HG03060 (cell line): Measurements from ENCODE around the gene TBC1D8.

ENCODE experiments used
- ATAC-seq: cut with Tn5 transposase; IDR thresholded peaks from one replicate; pipeline ENCODE4 v1.9.1; 2021; ENCODE audit warnings: low read depth, moderate number of reproducible peaks; ENCODE audit not compliant: unreplicated experiment

The TBC1D8 gene

DNA sequence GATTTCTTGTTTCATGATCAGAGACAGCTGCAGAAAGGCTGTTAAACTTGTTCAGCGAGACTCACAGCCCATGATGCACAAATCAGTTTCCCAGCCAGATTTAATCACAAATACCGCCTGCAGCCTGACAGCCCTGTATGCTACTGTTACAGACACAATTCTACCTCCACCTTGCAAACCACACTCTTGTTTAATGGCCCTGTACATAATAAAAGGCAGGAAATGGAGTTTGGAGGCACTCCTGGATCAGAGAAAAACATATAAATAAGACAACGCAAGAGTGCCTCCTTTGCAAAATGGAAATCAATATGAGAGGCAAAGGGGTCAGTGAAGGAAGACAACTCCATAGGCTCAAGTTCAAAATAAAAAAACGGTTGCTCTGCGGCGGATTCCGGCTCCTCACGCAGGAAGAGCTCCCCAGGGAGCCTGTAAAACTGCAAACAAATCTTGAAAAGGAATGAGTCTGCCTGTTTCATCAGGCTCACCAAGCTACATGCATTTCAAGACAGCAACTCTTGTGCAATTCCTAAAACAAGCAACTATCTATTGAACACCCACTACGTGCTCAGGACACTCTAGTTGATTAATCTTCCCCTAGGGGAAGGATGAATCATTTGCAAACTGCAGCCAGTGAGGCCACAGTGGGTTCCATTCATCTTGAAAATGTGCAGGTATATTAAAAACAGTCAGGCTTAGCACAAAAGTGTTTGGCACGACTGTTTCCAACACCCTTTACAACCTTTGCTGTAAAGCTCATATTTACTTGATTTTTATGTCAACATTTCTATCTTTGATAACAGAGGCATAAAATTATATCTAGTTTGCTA, 37.5 kb downstream of the TBC1D8 start:
- no peak for ATAC-seq

DNA sequence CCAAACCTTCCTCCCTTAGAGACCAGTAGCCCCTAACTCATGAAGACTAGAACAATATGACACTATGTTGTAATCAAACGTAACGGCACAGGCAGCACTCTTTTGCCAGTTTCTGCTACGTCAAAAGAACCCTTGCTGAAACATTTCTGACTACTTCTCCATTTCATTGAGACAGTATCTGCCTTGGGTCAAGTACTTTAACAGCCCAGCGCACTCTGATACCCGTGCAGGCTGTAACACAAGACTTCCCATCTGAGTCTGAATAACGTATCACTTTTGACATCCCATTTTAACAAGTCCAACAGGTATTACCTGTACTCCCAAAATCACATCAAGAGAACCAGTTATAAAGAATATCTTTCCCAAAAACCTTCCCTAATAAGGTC, 38.4 kb downstream of the TBC1D8 start:
- ATAC-seq, result no peak

DNA sequence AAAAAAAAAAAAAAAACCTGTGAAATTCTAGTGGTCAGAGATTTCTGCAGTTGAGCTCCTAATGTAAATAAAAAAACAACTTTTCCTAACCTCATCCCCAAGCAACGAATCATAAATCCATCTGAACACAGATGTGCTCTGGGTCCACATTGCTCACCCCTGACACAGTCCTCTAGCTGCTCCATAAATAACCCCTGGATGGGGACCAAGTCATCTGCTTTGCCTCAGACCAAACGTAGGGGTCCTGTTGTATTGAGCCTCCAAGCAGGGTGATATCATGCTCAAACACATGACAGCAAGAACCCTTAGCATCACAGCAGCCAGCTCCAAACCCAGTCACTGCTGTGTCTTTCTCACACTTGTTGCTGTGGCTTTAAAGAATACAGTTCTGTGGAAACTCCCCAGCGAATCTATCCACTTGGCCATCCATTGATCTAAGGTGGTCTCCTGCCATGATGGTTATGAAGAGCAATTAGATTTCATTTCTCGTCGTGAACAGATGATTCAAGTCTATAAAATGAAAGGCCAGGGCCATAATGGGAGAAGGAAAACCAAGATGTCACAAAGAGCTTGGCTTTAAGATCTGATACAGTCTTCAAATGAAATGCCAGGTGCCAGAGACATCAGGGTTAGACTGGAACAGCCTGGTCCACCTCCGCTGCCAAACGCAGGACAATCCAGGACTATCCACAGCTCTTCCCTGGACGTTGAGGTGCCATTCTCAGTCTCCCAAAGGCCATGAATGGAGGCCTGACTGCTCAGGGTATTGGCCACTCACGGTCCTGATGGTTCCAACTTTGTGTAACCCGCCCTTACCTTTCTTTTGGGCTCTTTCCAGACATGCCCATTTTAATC, 39.0 kb downstream of the TBC1D8 start:
- no peak for ATAC-seq

DNA sequence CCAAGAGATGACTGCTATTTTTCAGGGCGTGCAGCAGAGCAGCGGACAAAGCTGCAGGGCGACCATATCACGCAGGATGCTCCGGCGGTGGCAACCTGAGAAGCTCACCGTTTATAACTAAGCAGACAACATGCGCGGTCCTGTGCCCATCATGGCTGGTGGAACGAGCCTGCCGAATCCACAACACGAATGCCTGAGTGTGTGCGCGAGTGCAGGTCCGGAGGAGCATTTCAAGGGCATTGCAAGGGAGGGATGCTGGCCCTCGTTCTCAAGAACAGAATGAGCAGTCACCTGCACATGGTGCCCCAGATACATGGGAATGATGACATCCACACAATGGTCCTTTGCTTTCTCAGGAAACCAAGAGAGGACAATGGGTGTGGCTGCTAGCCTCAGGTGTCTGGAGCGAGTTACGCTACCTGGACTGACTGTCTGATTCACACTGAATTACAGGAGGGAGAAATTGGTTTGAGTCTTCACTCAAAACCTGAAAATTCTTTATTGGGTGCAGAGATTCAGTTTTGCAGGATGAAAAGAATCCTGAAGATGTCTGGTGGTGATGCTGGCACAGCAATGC, 39.8 kb downstream of the TBC1D8 start:
- ATAC-seq, result no peak

DNA sequence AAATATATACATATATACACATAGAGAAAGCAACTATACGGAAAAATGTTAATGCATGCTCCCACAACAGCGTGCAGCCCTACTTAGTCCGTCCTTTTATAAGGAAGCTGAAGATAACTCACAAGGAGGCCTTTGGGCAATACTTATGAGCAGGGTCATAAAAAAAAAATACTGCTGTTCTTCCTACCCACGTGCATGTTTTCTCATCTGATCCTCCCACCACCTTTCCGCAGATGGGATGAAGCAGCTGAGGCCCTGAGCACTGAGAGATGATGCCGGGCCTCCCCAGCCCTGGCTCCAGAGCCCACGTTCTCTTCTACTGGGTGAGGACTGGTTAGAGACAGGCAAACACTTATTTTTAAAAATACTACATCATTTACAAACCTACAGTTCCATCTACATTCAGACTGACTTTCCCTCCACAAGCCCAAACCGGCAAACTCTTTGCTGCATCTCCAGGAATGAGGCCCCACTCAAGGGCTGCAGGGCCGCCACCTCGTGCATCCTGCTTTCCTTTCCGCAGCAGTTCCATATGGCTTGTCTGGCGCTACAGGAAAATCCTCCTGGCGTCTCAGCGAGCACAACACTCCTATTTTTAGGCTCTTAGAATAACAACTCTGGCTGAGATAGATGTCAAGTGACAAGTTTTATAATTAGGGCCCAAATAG, 41.6 kb downstream of the TBC1D8 start:
- ATAC-seq, result no peak

DNA sequence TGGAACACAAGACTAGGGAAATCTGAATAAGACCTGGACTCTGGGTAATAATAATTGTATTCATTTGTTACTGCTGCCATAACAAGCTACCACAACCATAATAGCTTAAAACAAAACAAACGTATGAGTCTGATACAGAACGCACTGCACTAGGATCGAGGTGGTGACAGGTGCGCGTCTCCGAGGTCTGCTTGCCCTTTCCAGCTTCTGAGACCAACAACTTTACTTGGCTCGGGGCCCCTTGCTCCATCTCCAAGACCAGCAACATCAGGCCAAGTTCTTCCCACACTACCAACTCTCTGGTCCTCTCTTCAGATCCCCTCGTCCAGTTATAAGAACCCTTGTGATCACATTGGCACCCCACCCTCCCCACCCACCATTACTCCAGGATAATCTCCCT, 42.8 kb downstream of the TBC1D8 start:
- ATAC-seq, result no peak

DNA sequence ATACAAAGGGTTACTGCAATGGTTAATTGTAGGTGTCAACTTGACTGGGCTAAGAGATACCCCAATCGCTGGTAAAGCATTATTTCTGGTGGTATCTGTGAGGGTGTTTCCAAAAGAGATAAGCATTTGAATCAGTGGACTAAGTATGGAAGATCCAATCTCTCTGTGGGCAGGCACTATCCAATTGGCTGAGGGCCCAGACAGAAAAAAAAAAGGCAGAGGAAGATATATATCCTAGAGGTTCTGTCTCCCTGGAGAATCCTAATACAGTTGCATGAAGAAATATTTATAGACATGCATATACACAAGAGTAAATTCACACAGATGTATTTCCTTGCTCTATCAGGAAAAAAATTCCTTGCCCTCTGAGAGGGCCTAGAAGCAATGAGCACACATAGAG, 43.9 kb downstream of the TBC1D8 start:
- ATAC-seq, result no peak

DNA sequence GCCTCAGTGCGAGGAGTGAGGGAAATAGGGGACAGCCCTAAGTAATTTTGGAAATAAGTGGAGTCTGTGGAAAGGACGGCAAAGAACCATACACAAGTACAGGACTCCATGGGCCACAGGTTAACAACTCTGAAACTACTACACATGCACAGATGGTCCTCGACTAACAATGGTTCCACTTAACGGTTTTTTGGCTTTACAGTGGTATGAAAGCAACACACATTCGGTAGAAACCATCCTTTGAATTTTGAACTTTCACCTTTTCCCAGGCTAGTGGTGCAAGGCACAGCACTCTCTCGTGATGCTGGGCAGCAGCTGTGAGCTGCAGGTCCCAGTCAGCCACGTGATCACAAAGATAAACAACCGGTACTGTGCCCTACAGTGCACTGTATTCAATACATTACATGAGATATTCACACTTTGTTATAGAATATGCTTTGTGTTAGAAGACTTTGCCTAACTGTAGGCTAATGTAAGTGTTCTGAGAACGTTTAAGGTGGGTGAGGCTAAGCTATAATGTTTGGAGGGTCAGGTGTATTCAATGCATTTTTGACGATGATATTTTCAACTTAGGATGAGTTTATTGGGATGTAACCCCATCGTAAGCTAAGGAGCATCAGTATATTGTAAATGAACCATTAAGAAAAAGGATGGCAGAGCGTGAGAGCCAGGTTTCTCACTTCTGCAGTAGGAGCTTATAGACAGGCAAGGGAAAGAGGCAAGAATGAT, 44.6 kb downstream of the TBC1D8 start:
- ATAC-seq, result no peak

DNA sequence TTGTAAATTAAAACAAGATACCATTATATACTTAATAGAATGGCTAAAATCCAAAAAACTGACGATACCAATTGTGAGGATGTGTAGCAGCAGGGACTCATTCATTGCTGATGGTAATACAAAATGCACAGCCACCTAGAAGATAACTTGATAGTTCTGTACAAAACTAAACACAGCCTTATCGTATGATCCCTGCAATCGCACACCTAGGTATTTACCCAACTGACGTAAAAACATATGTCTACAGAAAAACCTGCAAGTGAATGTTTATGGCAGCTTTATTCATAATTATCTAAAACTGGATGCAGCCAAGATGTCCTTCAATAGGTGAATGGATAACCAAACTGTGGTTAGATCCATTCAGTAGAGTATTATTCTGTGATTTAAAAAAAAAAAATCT, 45.5 kb downstream of the TBC1D8 start:
- no peak for ATAC-seq

DNA sequence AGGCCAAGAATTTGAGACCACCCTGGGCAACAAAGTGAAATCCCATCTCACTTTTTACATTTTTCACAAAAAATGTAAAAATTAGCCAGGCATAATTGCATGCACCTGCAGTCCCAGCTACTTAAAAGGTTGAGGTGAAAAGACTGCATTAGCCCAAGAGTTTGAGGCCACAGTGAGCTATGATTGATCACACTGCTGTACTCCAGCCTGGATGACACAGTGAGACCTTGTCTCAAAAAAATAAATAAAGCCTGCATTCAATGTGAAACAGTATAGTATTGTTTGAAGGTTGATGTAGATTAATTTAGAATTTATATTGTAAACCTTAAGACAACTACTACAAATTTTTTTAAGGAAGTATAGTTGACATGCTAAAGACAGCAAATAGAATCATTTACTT, 53.5 kb downstream of the TBC1D8 start:
- ATAC-seq, result no peak

DNA sequence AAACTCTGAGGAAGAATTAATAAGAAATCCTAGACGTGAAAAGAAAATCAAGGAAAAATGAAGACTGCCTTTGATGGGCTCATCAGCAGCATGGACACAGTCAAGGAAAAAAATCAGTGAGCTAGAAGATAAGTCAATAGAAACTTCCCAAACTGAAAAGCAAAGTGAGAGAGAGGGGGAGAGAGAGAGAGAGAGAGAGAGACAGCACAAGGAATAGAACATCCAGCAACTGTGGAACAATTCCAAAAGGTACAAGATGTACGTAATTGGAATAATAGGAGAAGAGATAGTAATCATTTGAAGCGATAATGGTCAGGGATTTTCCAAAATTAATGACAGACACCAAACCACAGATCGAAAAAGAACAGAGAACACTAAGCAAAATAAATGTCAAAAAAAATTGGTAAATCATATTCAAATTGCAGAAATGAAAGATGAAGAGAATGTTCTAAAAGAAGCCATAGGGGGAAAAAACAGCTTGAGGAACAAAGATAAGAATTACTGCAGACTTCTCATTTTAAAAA, 54.5 kb downstream of the TBC1D8 start:
- no peak for ATAC-seq

DNA sequence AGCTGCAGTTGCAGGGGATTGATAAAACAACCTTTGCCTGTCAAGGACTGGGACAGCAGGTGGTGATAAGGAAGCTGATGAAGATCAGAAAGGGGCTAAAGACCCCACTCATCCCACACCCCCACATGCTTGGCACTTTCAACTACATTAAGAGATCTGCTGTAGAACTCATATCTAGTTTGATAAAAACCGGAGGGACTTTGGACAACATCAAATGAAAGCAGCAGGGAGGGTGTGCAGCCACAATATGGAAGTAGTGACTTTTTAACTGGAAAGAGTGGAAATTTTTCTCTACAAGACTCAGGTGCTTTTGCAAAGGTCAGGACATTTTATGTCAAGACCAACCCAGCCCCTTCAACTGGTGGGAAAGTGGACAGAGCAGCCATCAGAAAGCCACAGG, 56.8 kb downstream of the TBC1D8 start:
- ATAC-seq, result no peak

DNA sequence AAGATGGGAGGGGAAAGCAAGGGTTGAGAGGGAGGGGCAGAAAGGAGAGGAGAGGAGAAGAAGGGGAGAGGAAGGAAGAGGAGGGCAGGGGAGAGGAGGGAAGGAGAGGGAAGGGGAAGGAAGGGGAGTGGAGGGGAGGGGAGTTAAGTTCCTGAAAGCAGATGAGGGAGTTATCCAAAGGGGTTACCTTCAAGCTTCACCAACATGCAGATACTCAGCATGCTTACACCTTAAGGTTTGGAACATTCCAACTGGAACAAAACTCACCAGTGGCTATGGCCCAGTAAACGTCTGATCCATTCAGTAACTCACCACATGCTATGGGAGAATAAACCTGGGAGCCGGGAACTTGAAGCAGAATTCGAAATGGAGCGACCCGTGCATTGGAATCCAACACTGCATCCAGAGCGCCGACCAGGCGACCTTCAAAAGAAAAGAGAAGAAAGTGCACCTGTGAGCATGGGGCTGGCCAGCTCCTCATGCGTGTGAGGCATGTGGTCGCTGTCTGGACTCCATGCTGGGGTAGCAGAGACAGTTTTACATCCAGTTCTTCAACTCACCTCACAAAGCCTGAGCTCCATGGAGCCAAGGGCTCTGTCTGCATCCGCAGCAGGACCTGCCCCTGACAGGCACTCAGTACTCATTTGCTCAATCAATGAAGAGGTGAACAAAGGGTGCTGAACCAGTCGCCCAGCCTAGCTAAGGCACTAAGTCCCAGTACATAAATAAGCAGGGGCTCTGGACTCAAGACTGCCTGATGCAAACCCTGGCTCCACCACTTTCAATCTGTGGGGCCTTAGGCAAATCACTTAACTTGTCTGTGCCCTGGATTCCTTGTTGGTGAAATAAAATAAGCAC, 61.0 kb downstream of the TBC1D8 start:
- no peak for ATAC-seq

DNA sequence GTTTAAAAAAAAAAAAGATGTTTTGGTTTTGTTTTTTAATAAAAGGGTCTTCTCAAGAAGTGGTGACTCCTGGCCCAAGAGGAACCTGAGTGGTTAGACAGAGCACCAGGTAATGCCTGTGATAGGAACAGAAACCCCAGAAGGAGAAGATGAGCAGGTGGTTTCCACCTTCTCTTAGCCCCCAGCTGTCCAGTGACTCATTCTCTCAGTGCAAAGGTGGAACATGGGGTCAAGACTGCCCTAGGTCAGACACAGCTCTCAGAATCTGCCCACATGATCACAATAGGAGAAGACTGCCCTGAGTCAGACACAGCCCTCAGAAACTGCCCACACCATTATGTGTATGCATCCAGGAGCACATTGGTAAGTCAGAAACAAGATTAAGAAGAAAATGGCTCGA, 61.8 kb downstream of the TBC1D8 start:
- ATAC-seq, result peak; percentile 83

DNA sequence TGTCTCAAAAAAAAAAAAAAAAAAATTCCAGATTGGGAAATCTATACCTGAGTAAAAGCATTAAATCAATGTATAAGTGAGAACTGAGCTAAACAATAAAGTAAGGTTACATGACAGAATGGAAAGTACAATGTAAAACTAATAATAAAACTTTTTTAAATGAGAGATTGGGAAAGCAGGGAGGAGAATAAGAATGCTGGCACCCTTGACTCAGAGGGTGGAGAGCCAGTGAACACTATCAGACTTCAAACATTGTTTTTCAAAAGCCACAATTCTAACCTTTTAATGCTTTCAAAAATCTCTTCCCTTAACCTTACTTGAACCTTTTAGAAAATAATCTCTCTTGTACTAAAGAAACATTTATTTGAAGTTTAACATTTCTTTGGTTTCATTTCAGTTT, 63.5 kb downstream of the TBC1D8 start:
- ATAC-seq, result no peak

DNA sequence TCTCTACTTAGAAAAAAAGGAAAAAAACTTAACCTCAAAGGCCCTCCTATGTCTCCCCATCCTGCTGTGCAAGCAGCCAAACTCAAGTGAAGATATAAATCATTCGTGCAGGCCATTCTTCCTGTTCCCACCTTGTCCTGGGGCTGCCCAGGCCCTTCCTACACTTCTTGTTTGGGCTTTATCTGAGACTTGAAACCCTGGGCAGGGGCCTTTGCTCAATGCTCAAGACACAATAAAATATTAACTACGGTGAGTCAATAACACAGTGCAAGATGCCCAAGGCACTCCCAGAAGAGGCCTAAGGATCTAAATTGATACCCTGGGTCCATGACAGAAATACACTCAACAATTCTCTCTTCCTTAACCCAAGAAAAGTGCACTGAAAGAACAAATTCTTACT, 67.6 kb downstream of the TBC1D8 start:
- no peak for ATAC-seq

DNA sequence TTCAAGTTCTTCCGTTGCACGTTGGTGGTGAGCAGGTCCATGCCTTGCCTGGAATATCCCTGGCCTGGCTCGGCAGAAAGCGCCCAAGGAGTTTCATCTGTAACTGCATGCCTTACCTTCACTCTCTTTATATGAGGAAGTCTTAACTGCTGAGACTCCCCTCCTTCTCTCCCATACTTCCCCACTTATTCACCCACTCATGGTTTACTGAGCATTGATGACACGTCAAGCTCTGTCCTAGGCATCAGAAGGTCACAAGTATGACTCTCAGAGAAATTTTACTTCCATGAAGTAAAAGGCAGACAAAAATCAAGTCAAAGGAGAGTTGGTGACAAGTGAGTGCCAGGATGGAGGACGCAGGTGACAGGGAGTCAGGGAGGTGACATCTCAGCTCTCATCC, 68.2 kb downstream of the TBC1D8 start:
- ATAC-seq, result no peak

DNA sequence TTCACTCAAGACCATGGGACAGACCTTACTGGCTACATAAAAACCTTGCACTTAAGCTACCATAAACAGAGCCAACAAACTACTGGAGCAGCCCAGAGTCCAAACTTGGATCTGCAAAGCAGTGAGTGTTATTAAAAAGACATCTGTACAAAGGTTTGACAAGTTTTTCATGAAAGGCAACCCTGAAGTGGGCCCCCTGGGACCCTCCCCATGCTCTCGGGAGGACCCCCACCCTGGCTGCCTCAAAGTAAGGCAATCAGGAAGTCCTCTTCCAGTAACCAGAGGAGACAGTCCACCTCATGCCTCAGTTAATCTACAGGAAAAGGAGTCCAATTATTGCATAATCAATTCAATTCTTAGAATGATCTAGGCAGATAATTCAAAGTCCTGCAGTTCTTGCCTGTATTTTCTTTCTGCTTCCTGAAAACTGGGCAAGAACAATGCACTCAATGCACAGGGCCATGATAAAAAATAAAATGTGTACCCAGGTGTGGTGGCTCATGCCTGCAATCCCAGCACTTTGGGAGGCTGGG, 69.7 kb downstream of the TBC1D8 start:
- ATAC-seq, result no peak
